Right hindlimb (tissue), 1 donor: ENCODE measurements around the gene TRMT10C.
"Not testable (repeated sequence)": the region's sequence is repeated elsewhere in the genome, so short reads cannot be mapped to it uniquely, and the experiment has no call there.

Experiments
- DNase-seq: peaks from one replicate; pipeline ENCODE4 v3.0.0-alpha.2; 2018

The TRMT10C gene

GRCh38 chr3:101561630-101562328 is at the start of gene TRMT10C:
Gene TRMT10C (plus strand): TSS chr3:101561868. CDS start chr3:101564782, 2,914 bp downstream.
- DNase-seq, result peak; percentile 95

GRCh38 chr3:101512396-101512645 is 49.3 kb upstream of the TRMT10C start:
- DNase-seq, result no peak

- peak; percentile 90 for DNase-seq
These were observed 48.8 kb upstream of the TRMT10C start, which contains the start of gene SENP7 for GRCh38 chr3:101512646-101513418. Gene SENP7 (minus strand): TSS chr3:101513212. CDS start chr3:101513130, 82 bp downstream.

- no peak for DNase-seq
These were observed 48.2 kb upstream of the TRMT10C start for GRCh38 chr3:101513419-101513986.

GRCh38 chr3:101518421-101518871 is 43.2 kb upstream of the TRMT10C start:
- DNase-seq, result no peak

- no peak for DNase-seq
These were observed 41.8 kb upstream of the TRMT10C start for GRCh38 chr3:101519685-101520365.

- DNase-seq, result no peak
These were observed 40.4 kb upstream of the TRMT10C start for GRCh38 chr3:101521211-101521701.

- no peak for DNase-seq
These were observed 34.2 kb upstream of the TRMT10C start for GRCh38 chr3:101527441-101527840.

- DNase-seq, result no peak
These were observed 33.8 kb upstream of the TRMT10C start for GRCh38 chr3:101527906-101528305.

GRCh38 chr3:101529816-101530685 is 31.6 kb upstream of the TRMT10C start:
- DNase-seq, result no peak

- DNase-seq, result no peak
These were observed 31.0 kb upstream of the TRMT10C start for GRCh38 chr3:101530686-101531047.

- no peak for DNase-seq
These were observed 30.1 kb upstream of the TRMT10C start for GRCh38 chr3:101531473-101532086.

- no peak for DNase-seq
These were observed 28.7 kb upstream of the TRMT10C start for GRCh38 chr3:101532783-101533602.

- no peak for DNase-seq
These were observed 28.1 kb upstream of the TRMT10C start for GRCh38 chr3:101533603-101533968.

- DNase-seq, result no peak
These were observed 26.4 kb upstream of the TRMT10C start for GRCh38 chr3:101535221-101535620.

- DNase-seq, result no peak
These were observed 25.4 kb upstream of the TRMT10C start for GRCh38 chr3:101536266-101536665.

GRCh38 chr3:101536955-101537354 is 24.7 kb upstream of the TRMT10C start:
- DNase-seq, result not testable (repeated sequence)

- no peak for DNase-seq
These were observed 18.7 kb upstream of the TRMT10C start for GRCh38 chr3:101542957-101543356.

GRCh38 chr3:101544161-101544850 is 17.4 kb upstream of the TRMT10C start:
- no peak for DNase-seq

GRCh38 chr3:101548527-101549105 is 13.1 kb upstream of the TRMT10C start:
- DNase-seq, result no peak
